Stimulated activated CD8-positive, alpha-beta memory T cell treated with anti-CD3 and anti-CD28 coated beads, Interleukin-7, amount 100 ng/mL, for 48 hours (primary cell): ENCODE data around the gene FBXW4.

Source experiments
- DNase-seq, 2 donors: peaks; one replicate each; pipeline ENCODE4 v3.0.0-alpha.2; 2020; ENCODE audit warnings: low read depth in 1 of 2; ENCODE audit errors: extremely low read depth in 1 of 2

The FBXW4 gene

DNA sequence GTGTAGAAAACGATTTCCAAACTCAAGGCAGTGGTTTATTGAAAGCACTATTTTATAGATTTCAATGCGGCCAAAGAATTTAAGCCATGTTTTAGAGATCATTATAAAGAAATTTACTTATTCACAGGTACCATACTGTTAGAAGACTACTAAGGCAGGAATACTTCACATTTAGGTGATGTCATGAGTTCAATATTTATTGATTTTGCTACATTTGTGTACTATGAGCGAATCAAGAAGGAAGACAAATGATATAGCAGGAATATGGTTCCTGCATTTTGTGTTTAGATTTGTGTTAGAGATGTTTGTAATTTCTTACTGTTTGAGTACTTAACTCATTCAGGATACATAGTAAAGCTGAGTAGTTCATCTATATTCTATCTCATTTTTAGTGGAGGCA is 1.7 kb upstream of the FBXW4 start:
- DNase-seq = no peak

DNA sequence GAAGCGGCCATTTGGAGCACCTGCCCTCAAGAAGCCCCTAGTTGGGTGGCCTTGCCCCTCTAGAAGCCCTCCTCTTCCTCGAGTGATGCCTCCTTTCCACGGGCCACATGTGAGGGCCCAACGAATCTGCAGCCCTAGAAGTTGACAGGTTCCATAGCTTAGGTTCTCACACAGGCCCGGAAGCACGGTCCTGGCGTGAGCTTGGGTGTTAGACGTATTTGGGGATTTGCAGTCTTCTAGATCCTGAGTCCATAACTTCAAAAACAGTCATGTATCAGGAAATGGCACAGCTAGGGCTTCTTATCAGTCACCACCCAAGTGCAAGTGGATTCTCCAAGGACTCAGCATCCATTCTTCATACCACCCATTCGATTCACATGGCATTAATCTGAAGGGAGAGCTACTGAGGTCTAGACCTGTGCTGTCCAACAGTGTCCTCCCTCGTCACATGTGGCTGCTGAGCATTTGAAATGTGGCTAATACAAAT is 477 bp upstream of the FBXW4 start:
- DNase-seq = no peak

DNA sequence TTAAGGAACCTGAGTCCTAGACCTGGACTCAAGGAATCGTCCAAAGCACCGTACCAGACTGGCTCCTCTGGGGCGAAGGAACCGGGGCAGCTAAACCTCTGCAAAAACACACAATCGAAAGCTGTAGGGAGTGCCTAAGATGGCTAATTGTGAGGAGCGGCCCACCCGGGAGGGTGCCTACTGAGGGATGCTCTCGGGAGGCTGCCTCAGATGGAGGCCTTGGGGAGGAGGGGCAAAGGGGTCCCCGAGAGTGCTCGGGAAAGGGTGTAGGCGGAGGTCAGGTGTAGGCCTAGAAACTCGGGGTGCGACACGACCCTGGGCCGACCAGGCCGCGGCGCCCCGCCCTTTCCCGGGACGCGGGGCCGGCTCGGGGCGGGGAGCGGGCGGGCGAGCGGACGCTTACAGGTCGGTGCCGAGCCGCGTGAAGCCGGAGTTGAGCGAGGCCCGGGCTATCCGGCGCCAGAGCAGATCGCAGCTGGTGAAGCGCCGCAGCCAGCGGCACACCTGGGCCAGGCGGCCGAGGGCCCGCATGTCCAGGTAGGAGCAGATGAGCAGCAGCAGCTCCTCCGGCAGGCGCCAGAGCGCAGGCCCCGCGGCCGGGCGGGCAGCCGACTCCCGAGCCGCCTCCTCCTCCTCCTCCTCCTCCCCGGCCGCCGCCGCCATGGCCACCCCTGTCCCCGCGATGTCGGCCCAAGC is 844 bp downstream of the FBXW4 start:
- DNase-seq = peak; percentile 51 to 65

DNA sequence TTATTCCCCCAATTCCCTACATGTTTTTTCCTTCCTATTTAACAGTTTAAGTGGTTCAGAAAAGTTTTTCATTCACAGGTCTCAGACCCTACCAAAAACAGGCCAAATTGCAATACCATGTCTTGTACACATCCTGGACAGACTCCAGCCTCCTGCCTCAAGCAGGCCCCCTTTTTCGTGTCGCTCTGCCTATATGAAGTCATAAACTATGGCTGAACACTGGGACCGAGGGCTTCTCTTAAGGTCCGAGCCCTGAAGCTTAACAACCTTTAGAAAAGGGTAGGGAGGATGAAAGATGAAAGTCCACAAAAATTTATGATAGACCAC is 1.4 kb downstream of the FBXW4 start:
- no peak for DNase-seq

DNA sequence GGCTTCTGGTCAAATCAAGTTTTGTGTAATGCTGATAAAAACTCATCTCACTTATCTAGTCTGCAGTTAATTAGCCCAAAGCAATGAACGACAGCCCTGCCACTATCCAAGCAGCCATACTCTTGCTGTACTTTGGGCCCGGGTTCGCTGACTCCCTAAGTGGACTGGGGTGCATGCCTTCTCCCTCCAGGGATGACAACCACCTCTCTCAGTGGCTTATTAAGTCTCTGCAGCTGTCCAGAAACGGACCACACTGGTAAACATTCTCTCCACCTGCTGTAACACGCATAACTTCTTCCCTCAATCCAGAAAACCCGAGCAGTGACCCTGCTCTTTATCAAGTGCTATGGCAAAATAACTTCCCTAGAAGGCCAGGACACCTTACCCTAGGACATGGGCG is 3.9 kb downstream of the FBXW4 start:
- no peak for DNase-seq

DNA sequence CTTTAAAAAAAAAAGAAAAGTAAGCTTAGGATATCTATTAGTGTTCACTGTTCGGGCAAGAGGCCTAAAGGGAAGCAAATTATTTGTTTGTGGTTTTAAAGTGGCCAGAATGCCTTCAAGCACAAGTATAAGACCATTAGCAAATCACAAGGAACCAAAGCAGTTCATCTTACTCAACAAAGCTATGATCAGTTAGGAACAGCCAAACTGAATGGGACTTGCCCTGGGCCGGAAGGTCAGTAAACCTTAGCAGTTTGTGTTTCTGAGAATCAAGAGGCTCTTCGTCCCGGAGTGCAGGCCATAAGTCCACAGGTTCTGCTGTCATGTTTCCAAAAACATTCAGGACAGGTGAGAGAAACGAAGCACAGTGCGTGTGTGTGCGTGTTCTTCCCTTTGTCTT is 4.5 kb downstream of the FBXW4 start:
- no peak for DNase-seq

DNA sequence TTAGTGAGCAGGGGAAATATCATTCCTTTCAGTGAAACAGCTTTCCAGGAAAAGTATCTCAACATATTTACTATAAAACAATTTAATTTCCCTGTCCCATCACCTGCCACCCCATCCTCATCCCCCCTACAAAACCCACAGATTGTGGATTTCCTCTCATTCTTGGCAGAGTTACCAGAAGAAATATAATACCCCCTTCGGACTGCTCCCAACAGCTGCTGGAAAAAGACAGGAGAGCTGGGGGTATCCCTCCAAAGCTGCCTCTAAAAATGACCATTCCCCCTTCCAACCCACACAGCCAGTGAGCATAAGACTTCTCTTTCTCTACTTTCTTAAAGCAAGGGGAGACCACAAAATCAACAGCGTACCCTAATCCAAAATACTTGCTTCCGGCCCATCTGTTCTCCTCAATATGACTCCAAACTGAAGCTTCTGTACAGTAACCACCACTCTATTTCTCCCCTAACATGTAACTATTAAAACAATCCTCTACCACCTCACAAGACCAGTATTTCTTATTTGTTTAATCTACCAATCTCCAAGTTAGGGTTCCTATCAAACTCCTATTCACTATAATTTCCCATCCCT is 7.8 kb downstream of the FBXW4 start:
- DNase-seq = no peak

DNA sequence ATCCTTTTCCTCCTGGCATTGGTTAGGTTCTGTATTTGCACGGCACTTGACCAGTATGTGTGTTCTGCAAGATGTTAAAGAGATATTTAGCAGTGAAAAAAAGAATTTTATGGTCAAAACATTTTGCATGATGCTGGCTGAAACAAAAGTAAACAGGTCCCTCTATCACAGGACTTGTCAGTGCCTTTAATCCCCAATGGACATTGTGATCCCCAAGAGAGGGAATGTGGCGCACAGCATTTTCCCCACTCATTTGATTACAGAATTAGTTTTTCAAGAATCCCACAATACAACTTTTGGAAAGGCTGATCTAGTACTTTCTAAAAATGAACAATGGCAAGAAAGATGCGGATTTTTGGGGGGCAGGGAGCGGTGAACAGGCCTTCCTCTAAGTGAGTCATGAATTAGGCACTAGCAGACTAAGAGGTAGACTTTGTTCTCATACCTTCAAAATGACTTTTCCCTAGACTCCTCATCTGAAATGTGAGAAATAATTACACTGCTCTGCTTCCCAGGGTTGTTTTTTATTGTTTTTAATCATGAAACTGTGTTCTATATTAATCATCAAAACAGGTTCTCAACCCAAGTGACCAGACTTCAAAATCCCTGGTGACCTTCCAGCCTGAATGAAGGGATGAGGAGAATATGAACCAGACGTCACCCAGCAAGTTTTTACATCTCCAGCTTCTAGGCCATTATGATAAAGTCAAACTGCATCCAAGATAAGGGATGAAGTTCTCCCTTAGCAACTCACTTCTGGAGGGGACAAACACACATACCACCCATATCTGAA is 8.6 kb downstream of the FBXW4 start:
- no peak for DNase-seq

DNA sequence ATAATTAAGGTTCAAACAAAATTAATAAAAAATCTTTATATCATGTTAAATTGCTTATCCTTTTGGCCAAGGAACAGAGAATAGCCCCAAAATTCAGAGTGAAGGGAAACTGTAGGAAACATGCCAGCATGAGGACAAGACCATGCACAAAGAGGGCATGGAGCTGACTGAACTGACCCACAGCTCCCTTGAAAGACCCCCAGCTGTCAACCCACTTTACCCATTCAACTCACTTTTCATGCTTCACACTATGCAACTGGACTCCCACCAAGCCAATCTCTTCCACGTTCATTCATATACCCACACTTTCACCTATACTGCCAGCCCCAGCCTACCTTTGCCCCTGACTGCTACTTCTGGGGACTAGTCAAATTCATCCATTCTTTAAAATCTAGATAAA is 10.2 kb downstream of the FBXW4 start:
- DNase-seq = no peak

DNA sequence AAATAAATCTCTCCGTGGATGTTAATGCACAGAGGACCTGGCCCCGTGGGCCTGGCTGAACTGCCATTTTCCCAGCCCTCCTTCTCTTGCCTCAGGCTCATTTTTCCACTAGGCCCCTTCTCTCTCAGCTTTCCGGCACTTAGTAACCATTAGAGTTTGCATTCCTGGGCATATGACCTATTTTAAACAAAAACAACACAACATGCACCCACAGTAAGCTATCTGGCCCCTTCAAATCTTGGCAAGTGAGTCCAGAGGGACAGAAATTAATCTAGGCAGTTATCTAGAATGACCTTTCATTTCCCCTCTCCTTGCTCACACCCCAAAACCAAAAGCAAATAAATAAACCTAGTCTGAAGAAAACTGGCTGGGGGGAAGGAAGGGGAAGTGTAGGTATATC is 11.7 kb downstream of the FBXW4 start:
- no peak for DNase-seq

DNA sequence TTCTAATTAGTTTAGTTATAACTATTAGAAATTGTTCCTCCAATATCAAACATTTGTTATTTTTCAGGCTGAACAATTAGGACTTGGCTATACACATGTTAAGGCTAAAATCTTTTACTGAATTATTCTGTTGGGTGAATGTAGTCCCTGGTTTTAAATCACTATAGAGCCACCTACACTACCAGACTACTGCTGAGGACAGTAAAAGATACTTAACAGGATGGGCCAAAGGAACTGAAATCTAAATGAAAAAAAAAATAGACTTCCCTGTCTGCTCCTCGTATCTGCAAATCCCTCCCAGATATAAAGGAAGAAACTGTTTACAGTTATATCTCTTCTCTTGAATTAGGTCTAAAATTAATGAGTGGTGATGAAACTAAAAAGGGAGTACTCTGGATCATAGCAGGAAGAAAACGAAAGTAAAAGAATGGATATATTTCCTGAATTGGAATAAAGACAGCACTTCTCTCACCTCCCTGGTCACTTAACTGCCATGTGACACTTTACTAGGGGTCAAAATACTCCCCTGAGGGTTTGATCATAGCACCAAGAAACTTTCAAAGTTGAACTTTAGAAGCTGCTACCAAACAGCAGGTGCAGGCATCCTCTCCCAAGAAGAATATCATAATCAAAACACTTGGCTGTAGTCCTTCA is 12.7 kb downstream of the FBXW4 start:
- DNase-seq = no peak

DNA sequence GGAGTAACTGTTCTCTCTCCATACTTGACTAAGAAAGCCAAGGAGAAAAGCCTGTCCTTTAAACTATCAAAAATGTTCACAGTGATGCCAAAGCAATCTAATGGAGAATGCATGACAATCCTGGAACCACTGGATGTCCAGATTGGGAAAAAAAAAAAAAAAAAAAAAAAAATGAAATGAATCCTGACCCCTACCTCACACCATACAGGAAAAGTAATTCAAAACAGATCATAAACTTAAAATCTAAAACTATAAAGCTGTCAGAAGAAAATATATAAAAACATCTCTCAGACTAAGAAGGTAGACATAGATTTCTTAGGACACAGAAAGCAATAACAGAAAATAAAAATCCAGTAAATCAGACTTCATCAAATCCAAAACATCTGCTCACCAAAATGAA is 18.4 kb downstream of the FBXW4 start:
- DNase-seq = no peak

DNA sequence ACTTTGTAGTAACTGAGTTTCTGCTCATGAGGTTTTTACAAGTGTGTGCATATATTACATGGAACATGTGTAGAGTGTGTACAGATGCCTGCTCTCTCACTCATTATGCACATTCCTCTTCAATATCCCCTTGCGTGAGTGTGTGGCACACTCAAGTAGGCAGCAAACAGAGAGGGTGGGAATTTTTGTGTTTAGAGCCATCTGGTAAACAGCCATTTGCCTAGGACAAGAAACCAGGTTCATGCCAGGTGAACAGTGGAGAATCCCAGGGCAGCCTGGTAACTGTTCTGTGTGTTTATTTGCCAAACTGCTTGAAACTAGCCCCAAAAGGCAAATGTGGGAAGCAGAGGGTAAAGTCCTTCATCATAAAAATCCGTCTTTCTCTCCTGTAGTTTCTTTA is 19.9 kb downstream of the FBXW4 start:
- no peak for DNase-seq

DNA sequence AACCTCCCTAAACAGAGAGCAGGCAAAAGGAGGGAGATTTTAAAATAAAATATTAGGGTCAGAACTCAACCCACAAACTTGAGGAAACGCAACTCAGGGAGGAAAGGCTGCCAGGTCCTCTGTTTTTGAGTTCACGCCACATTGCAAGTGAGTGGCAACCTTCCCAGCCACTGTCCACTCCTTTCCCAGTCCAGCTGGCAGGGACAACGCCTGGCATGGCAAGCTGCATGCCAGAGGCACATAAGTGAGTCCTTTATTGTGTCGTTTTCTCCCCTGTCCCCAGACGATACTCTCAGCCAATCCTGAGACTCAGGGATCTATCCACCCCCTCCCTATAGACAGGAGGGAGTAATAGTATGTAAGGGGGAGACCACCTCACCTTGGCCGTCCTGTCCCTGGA is 22.4 kb downstream of the FBXW4 start:
- DNase-seq = no peak

DNA sequence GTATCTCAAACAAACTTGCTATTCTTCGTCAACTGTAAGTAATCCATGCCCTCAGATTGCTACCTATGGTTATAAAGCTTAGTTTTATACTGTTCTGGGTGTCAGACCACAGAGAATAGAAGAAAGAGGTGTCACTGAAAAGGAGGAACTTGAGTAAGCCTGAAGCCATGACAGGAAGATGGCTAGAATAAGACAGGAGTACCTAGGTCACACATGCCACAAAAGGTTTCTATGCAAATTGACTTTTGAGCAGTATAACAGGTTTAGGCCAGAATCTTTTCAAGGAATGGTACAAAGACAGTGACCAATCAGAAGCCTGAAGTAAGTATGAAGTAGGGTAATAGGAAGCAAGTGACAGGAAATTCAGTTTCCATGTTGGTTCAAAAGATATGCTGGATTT is 23.5 kb downstream of the FBXW4 start:
- DNase-seq = no peak

DNA sequence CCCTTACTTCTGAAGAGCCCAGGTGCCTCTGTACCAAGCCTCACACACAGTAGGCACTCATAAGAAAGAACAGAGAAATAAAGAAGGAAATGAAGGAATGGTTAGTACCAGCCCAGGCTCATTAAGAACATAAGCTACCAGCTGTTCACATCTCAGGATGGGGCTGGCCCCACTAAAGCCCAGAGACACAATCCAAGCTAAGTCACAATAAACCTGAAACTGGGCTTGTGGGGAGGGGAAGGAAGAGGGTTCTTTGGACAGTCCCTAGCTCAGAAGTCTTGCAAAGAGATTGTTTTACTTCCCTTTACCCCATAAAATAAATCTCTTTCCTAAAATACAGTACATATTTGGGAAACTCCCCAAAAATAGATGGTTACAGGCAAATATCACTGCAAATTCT is 24.3 kb downstream of the FBXW4 start:
- DNase-seq = no peak

DNA sequence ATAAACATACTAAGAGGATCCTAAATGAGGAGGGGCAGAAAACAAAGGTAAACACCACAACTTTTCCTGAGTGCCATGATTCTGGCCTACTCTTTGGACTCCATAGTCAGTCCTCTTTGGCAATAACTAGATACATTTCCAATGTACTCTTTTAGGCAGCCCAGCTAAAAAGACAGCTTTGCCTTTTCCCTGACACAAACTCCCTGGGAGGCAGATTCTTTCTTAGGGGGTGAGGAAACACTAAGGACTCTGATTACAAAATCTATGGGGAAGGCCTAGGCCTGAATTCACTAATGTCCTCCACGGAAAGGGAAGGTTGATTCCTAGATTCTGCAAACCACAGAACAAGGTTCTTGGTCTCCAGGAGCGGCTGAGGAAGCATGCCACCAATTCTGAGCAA is 25.8 kb downstream of the FBXW4 start:
- DNase-seq = no peak

DNA sequence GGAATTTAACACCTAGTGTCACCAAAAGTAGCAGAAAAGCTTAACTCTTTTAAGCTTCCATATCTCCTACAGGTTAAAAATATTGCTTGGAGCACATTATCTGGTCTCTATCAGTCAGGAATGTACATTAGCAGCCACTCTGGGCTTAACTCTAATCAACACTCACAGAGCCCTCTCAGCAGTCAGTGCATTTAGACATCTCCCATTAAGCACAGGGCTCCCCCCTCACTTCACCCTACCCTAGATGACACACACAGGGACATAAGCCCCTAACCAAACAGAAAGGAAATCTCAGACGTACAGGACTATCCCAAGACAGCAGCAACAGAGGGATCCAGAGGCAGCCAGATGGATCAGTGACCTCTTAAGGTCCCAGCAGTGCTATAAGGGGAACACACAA is 26.4 kb downstream of the FBXW4 start:
- DNase-seq = no peak

DNA sequence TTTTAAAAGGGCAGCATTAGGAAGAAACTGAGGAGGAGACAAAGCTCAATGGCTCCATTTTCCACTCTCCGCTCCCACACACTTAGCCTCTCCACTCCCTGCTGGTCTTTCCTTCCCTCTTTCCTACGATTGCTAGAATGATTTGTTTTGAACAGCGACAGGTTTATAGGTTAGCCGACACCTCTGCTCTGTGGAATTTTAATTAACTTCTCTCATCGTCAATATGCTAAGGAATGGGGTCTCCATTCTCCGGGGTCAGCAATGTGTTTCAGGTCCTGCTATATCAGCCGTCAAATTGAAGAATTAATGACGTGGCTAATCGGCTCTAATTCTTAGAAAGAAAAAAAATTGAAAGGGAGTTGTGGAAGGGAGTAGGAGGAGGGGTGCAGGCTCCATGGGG is 28.9 kb downstream of the FBXW4 start:
- DNase-seq = no peak

DNA sequence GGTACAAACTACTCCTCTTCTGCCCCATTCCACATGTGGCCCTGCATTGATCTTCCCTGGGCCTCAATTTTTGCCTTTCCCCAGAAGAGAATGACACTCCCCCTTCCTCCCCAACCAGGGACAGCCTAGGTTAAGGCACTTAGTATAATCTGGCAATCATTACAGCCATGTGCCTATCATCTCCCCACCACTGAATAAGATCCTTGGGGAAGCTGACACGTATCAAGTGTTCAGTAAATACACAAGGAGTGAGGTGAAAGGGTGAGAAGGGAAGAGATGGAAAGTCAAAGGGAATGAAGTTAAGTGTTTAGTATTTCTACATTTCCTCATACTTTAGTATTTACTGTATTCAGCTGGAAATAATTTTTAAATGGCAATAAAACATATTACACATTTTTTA is 31.9 kb downstream of the FBXW4 start:
- no peak for DNase-seq

DNA sequence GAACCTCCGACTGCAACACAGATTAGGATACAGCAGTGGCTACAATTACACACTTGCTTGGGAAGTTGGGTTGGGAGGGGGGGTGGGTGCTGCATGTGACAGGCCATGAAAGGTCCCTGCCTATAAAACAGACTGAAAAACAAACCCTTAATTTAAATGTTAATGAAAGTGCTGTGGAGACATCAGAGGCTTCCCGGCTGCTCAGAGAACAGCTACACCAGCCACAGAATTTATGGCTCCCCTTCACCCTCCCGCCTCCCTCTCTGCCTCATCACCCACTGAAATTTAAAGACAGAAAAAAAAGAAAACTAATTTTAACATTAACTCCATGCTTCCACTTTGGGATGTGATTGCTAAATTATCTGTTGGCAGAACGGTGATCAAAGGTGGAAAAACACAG is 34.7 kb downstream of the FBXW4 start:
- no peak for DNase-seq

DNA sequence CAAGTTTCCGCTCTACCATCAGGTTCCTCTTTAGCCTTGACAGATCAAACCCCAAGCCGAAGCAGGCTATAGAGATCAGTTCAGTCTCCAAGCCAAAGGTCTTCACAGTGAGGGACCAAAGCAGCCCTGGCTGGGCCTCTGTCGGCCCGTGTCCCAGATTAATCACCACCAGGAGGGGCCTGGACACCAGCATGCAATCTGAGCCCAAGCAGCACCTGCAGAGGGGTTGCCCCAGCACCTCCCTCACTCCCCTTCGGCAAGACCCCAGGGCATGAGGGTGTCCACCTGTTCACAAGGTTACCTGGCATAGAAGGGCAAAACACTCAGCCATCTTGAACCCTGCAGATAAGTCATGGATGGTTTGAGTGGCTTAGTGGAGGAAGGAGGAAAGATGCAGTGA is 36.0 kb downstream of the FBXW4 start:
- no peak for DNase-seq
